Type B pancreatic cell (in vitro differentiated cells): Measurements from ENCODE around the gene HNRNPL. TPM values are rescaled to one million over a fixed set of nuclear protein-coding genes. Genes with fewer than 3 reads are reported as not detected.

Experiments used
- DNase-seq: peaks from one replicate; pipeline ENCODE4 v3.0.0; 2021; ENCODE audit warnings: mixed read lengths; ENCODE audit not compliant: unreplicated experiment; ENCODE audit errors: extremely low spot score
- H3K27ac Mint-ChIP-seq: 2 replicates; pipeline ENCODE4 v1.8.0; 2021; ENCODE audit warnings: mild to moderate bottlenecking, mixed read lengths
- H3K27me3 Mint-ChIP-seq: 2 replicates; pipeline ENCODE4 v1.8.0; 2021; ENCODE audit warnings: mixed read lengths
- H3K36me3 Mint-ChIP-seq: 2 replicates; pipeline ENCODE4 v1.8.0; 2021; ENCODE audit warnings: mixed read lengths
- H3K4me1 Mint-ChIP-seq: one replicate; pipeline ENCODE4 v1.8.0; 2021; ENCODE audit warnings: mixed read lengths; ENCODE audit not compliant: unreplicated experiment
- H3K4me3 Mint-ChIP-seq: 2 replicates; pipeline ENCODE4 v1.8.0; 2021; ENCODE audit warnings: mild to moderate bottlenecking, mixed read lengths
- H3K9me3 Mint-ChIP-seq: 2 replicates; pipeline ENCODE4 v1.8.0; 2021; ENCODE audit warnings: mixed read lengths
- CTCF ChIP-seq: fragments of 200-600 bp; sonication (generic); conservative IDR thresholded peaks from 2 replicates; pipeline ENCODE4 v1.5.0; 2021; ENCODE audit warnings: antibody characterized with exemption, mild to moderate bottlenecking
- total RNA-seq: library from RNA; stranded (reverse); gene quantifications from 2 replicates; pipeline ENCODE4 v1.2.1, GENCODE V29; 2021; ENCODE audit warnings: low replicate concordance

The HNRNPL gene
- total RNA-seq, 1 donor from 2014 or later: 451 TPM

- peaks cover 5% of the 10 kb centered on the region for H3K4me1 Mint-ChIP-seq
- peak overlapping the region; percentile 95 for H3K27ac Mint-ChIP-seq
- H3K9me3 Mint-ChIP-seq: no peaks in the 10 kb centered on the region
- no peaks in the 10 kb centered on the region for H3K27me3 Mint-ChIP-seq
- H3K4me3 Mint-ChIP-seq: no peak overlapping the region
- H3K36me3 Mint-ChIP-seq: peaks cover 56% of the 10 kb centered on the region
- DNase-seq: no peak
- no peak for TF ChIP-seq CTCF
These were observed 9.8 kb downstream of the HNRNPL start for GRCh38 chr19:38839816-38840582.

GRCh38 chr19:38838986-38839761, 10.6 kb downstream of the HNRNPL start:
- Mint-ChIP-seq H3K27me3 (no peaks in the 10 kb centered on the region), H3K27ac (peak overlapping the region; percentile 95), H3K4me1 (peaks cover 5% of the 10 kb centered on the region), H3K4me3 (peak overlapping the region; percentile 67), H3K36me3 (peaks cover 52% of the 10 kb centered on the region), H3K9me3 (no peaks in the 10 kb centered on the region)
- no peak for DNase-seq
- no peak for TF ChIP-seq CTCF

DNA sequence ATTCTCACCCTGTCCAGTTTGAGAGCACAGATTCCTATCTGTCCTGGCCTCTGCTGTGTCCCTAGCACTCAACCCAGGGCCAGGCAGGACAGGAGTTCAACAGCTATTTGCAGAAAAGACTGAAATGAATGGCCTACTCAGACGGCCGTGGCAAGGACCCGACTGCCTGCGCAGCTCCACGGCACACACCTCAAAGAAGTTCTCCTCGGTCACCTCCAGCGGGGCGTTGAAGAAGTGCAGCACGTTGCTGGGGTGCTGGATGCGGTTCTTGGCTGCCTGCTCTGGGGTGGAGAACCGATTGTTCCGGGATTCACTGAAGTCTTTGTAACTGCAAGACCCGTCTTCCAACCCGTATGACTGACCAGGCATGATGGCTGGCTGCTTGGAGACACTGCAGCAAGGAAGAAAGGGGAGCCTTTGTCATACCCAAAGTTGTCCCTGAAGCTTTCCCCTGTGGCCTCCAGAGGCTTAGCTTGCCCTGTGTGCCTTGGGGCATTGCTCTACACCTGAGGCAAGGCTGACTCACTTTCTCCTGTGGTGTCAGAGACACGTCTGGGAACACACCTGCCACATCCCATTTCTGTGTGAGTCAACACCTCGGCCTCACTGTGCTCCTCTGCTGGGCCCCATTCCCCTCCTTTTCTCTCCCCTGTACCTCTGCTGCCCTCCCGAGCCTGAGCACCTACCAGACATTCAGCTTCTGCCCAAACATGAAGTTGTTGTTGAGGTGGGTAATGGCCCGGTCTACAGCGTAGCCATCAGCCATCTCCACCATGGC, 11.4 kb downstream of the HNRNPL start:
- Mint-ChIP-seq H3K4me3 (peak overlapping the region; percentile 67), H3K4me1 (peaks cover 5% of the 10 kb centered on the region), H3K9me3 (no peaks in the 10 kb centered on the region), H3K27me3 (no peaks in the 10 kb centered on the region), H3K27ac (peak overlapping the region; percentile 95), H3K36me3 (peaks cover 44% of the 10 kb centered on the region)
- no peak for TF ChIP-seq CTCF
- DNase-seq: no peak

DNA sequence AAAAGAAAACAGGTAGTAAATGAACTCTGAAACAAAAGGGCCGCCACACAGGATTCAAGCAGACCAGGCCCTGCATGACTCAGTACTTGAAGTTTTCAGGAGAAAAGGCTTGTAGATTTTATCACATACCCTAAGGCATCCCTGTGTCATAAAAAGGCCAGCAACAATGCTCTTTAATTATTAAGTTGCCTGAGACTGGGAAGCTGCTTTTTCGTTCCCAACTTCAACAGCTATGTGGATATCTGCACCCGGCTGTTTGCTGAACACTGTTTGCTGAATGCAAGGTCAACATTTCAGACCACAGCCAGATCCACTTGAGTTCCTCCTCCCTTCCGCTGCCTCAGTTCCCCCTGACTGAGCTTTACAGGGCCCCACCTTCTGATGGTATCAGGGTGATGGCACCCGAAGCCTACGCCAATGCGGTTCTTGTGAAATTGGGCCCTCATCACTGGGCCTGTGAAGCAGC, 12.1 kb downstream of the HNRNPL start:
- peak overlapping the region; percentile 95 for H3K27ac Mint-ChIP-seq
- H3K9me3 Mint-ChIP-seq: no peaks in the 10 kb centered on the region
- peaks cover 9% of the 10 kb centered on the region for H3K4me1 Mint-ChIP-seq
- peak overlapping the region; percentile 69 for H3K4me3 Mint-ChIP-seq
- no peaks in the 10 kb centered on the region for H3K27me3 Mint-ChIP-seq
- peaks cover 38% of the 10 kb centered on the region for H3K36me3 Mint-ChIP-seq
- TF ChIP-seq CTCF: no peak
- DNase-seq: no peak

DNA sequence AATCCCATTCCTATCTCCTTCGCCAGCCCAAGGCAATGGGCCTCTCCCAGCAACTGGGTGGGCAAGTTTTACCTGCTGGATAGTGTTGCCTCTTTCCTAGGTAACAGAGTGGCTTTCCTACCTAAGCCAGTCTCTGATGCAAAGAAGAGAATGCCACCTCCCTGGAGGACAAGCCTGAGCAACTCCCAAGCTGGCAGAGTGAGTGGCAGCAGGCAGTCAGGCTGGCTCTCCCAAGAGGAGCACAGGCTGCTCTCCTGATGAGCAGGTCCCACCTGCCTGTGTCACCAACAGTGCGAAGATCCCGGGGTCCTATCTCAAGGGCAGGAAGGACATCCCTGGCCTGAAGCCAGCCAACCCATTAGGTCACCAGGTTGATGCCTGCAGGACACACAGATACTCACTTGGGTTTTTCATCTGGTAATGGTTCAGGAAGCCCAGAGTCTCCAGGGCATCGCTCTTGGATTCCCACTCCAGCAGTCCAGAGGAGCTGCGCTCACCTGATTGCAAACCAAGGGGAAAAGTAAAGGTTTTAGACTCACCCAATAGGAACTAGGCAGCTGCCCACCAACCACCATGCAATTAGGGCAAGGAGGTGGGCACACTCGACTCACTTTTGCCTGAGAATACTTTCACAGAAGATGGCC, 12.7 kb downstream of the HNRNPL start:
- no peak for DNase-seq
- peaks cover 34% of the 10 kb centered on the region for H3K36me3 Mint-ChIP-seq
- peak overlapping the region; percentile 69 for H3K4me3 Mint-ChIP-seq
- peak overlapping the region; percentile 95 for H3K27ac Mint-ChIP-seq
- TF ChIP-seq CTCF: no peak
- H3K9me3 Mint-ChIP-seq: no peaks in the 10 kb centered on the region
- peaks cover 11% of the 10 kb centered on the region for H3K4me1 Mint-ChIP-seq
- H3K27me3 Mint-ChIP-seq: no peaks in the 10 kb centered on the region
